ENCODE measurements around the gene TMPRSS11A.

Gene TMPRSS11A

DNA sequence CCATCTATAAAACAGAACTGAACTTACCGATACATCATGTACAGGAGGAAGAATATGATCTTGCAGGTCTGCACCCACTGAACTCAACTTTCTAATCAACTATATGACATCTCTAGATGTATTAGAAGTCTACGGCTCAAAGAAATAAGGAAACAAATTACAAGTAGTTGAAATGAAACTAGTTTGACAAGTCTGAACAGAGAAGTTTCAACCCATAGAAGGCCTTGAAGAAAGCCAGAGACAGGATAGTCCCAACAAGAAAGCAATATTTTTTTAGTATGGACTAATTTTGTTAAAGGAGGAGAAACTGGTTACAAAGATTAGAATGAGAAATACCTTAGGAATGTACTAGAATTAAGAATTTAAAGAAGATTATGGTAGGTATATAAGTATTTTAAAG lies at the start of gene TMPRSS11A:
Gene TMPRSS11A, minus strand, starts transcription at position 138 of the 400 bp plus-strand sequence. Its CDS starts 100 bp downstream, at position 38.
- Histone ChIP-seq H3K9me3 (no peaks in the 10 kb centered on the region), H3K4me1 (no peaks in the 10 kb centered on the region), H3K4me3 (no peak within 1 kb of the TSS), H3K36me3 (replicated peaks) (no peaks in the 10 kb centered on the region), H3K27me3 (ENCODE audit: low read depth) (no peaks in the 10 kb centered on the region)
- no peak for DNase-seq (ENCODE audit: low spot score in 2 of 2)
- in situ Hi-C loops (cut with MboI; ENCODE audit: low sequenced_read_pairs), result no loop called here

GRCh38 chr4:68011684-68012083 lies 48.4 kb upstream of the TMPRSS11A start:
- H3K36me3 ChIP-seq (replicated peaks), result no peaks in the 10 kb centered on the region
- peaks cover 5% of the 10 kb centered on the region for H3K27me3 ChIP-seq (ENCODE audit: low read depth)
- no peak overlapping the region for H3K4me3 ChIP-seq
- H3K9me3 ChIP-seq, result no peaks in the 10 kb centered on the region
- no peak for DNase-seq (ENCODE audit: low spot score in 2 of 2)
- in situ Hi-C loops (cut with MboI; ENCODE audit: low sequenced_read_pairs), result no loop called here
- H3K4me1 ChIP-seq, result no peaks in the 10 kb centered on the region

DNA sequence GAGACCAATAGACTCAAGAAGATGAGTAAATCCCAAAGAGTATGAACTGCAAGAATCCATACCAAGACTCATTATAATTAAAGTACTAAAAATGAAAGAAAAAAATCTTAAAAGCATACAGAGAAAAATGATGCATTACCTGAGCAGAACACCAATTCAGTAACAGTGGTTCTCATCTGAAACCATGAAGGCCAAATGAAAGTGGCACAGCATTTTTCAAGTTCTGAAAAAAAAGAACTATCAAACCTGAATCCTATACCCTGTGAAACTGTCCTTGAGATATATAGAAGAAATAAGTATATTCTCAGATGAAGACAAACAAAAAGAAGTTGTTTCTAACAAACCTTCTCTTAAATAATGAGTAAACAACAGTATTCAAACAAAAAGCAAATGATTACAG lies 39.6 kb upstream of the TMPRSS11A start:
- H3K9me3 ChIP-seq, result no peaks in the 10 kb centered on the region
- H3K27me3 ChIP-seq (ENCODE audit: low read depth), result no peaks in the 10 kb centered on the region
- H3K4me1 ChIP-seq, result no peaks in the 10 kb centered on the region
- no peak overlapping the region for H3K4me3 ChIP-seq
- in situ Hi-C loops (cut with MboI; ENCODE audit: low sequenced_read_pairs), result no loop called here
- DNase-seq (ENCODE audit: low spot score in 2 of 2), result no peak
- H3K36me3 ChIP-seq (replicated peaks), result no peaks in the 10 kb centered on the region

DNA sequence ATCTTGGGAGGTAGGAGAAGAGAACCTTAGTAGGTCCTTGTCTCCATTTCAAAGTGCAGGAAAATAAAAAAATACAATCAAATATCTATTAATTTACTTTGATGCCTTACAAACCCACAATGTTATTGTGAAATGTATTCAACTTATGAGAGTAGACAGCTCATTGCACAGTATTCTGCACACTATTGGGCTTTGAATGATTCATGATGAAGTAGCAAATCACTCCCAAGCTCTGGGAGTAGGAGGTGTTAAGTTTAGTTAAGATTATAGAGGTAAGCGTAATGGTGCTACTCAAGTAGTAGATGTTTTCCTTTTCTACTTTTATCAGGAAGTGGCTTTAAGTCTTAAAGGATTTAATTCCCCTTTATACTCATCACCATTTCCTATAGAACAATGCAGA lies 32.8 kb upstream of the TMPRSS11A start:
- in situ Hi-C loops (cut with MboI; ENCODE audit: low sequenced_read_pairs), result no loop called here
- peaks cover 23% of the 10 kb centered on the region for H3K27me3 ChIP-seq (ENCODE audit: low read depth)
- H3K9me3 ChIP-seq, result no peaks in the 10 kb centered on the region
- no peak for DNase-seq (ENCODE audit: low spot score in 2 of 2)
- H3K4me1 ChIP-seq, result no peaks in the 10 kb centered on the region
- no peaks in the 10 kb centered on the region for H3K36me3 ChIP-seq (replicated peaks)
- H3K4me3 ChIP-seq, result no peak overlapping the region

DNA sequence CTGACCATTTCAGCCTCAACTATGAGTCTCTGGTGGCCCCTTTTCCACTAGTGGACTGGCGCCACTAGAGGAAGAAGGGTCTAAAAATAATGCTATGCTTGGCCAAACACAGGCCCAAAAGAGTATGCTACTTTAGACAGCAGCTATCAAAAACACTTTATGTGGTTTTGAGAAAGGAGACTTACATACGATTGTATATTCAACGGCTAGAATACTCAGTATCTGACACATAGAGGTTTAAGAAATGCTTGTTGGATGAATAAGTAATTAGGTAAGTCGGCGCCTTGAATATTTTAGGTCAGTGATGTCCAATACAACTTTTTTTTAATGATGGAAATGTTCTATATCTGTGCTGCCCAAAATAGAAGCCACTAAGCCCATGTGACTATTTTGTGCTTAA lies 25.7 kb upstream of the TMPRSS11A start:
- Histone ChIP-seq H3K4me1 (no peaks in the 10 kb centered on the region), H3K27me3 (ENCODE audit: low read depth) (peaks cover 9% of the 10 kb centered on the region), H3K9me3 (no peaks in the 10 kb centered on the region), H3K36me3 (replicated peaks) (no peaks in the 10 kb centered on the region), H3K4me3 (no peak overlapping the region)
- in situ Hi-C loops (cut with MboI; ENCODE audit: low sequenced_read_pairs), result no loop called here
- DNase-seq (ENCODE audit: low spot score in 2 of 2), result no peak

- Histone ChIP-seq H3K9me3 (no peaks in the 10 kb centered on the region), H3K4me1 (no peaks in the 10 kb centered on the region), H3K27me3 (ENCODE audit: low read depth) (no peaks in the 10 kb centered on the region), H3K36me3 (replicated peaks) (no peaks in the 10 kb centered on the region), H3K4me3 (no peak overlapping the region)
- no peak for DNase-seq (ENCODE audit: low spot score in 2 of 2)
- in situ Hi-C loops (cut with MboI; ENCODE audit: low sequenced_read_pairs), result no loop called here
Measured at GRCh38 chr4:67983333-67983732, 20.0 kb upstream of the TMPRSS11A start.

DNA sequence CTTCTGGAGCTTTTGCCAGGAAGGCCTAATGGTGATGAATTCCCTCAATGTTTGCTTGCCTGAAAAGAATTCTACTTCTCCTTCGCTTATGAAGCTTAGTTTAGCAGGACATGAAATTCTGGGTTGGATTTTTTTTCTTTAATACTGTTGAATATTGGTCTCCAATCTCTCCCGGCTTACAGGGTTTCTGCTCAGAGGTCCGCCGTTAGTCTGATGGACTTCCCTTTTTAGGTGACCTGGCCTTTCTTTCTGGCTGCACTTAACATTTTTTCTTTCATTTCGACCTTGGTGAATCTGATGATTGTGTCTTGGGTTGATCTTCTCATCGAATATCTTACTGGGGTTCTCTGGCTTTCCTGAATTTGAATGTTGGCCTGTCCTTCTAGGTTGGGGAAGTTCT lies 17.2 kb upstream of the TMPRSS11A start:
- no peaks in the 10 kb centered on the region for H3K9me3 ChIP-seq
- H3K4me3 ChIP-seq, result no peak overlapping the region
- H3K27me3 ChIP-seq (ENCODE audit: low read depth), result no peaks in the 10 kb centered on the region
- no peak for DNase-seq (ENCODE audit: low spot score in 2 of 2)
- H3K4me1 ChIP-seq, result no peaks in the 10 kb centered on the region
- in situ Hi-C loops (cut with MboI; ENCODE audit: low sequenced_read_pairs), result no loop called here
- H3K36me3 ChIP-seq (replicated peaks), result no peaks in the 10 kb centered on the region

- Histone ChIP-seq H3K4me3 (no peak overlapping the region), H3K4me1 (no peaks in the 10 kb centered on the region), H3K36me3 (replicated peaks) (no peaks in the 10 kb centered on the region), H3K27me3 (ENCODE audit: low read depth) (no peaks in the 10 kb centered on the region), H3K9me3 (no peaks in the 10 kb centered on the region)
- no peak for DNase-seq (ENCODE audit: low spot score in 2 of 2)
- in situ Hi-C loops (cut with MboI; ENCODE audit: low sequenced_read_pairs), result no loop called here
Measured at GRCh38 chr4:67973608-67974007, 10.3 kb upstream of the TMPRSS11A start.

- in situ Hi-C loops (cut with MboI; ENCODE audit: low sequenced_read_pairs), result no loop called here
- Histone ChIP-seq H3K27me3 (ENCODE audit: low read depth) (no peaks in the 10 kb centered on the region), H3K9me3 (no peaks in the 10 kb centered on the region)
Measured at GRCh38 chr4:67954890-67955289, 8.4 kb downstream of the TMPRSS11A start.

GRCh38 chr4:67941074-67941473 lies 22.2 kb downstream of the TMPRSS11A start:
- DNase-seq (ENCODE audit: low spot score in 2 of 2), result no peak
- in situ Hi-C loops (cut with MboI; ENCODE audit: low sequenced_read_pairs), result no loop called here
- no peaks in the 10 kb centered on the region for H3K27me3 ChIP-seq (ENCODE audit: low read depth)

More at GRCh38 chr4:67954890-67955289, 8.4 kb downstream of the TMPRSS11A start:
- Histone ChIP-seq H3K36me3 (replicated peaks) (no peaks in the 10 kb centered on the region), H3K4me1 (no peaks in the 10 kb centered on the region), H3K4me3 (no peak overlapping the region)
- no peak for DNase-seq (ENCODE audit: low spot score in 2 of 2)

DNA sequence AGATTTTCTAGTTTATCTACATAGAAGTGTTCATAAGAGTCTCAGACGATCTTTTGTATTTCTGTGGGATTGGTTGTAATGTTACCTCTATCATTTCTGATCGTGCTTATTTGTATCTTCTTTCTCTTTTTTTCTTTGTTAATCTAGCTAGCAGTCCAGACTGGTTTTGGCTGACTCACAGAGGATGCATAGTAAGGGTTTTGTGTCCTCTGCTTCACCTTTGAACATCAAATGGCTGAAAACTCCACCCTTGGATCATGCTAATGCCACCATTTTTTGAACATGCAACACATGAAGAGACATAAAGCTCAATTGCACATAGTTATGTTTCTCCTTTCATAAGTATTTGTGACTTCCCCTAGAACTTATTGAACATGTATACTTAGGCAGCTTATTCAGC lies 22.8 kb downstream of the TMPRSS11A start:
- Histone ChIP-seq H3K27me3 (ENCODE audit: low read depth) (no peaks in the 10 kb centered on the region), H3K4me3 (no peak overlapping the region), H3K36me3 (replicated peaks) (no peaks in the 10 kb centered on the region), H3K4me1 (no peaks in the 10 kb centered on the region), H3K9me3 (no peaks in the 10 kb centered on the region)
- in situ Hi-C loops (cut with MboI; ENCODE audit: low sequenced_read_pairs), result no loop called here
- no peak for DNase-seq (ENCODE audit: low spot score in 2 of 2)

More at GRCh38 chr4:67941074-67941473, 22.2 kb downstream of the TMPRSS11A start:
- Histone ChIP-seq H3K36me3 (replicated peaks) (no peaks in the 10 kb centered on the region), H3K4me1 (no peaks in the 10 kb centered on the region), H3K4me3 (no peak overlapping the region), H3K9me3 (no peaks in the 10 kb centered on the region)

DNA sequence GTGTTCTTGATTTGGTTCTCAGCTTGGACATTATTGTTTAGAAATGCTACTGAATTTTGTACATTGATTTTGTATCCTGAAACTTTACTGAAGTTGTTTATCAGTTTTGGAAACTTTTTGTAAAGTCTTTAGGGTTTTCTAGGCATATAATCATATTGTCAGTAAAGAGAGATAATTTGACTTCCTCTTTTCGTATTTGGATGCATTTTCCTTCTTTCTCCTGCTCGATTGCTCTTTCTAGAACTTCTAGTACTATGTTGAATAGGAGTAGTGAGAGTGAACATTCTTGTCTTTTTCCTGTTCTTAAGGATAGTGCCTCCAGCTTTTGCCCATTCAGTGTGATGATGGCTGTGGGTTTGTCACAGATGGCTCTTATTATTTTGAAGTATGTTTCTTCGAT lies 24.1 kb downstream of the TMPRSS11A start:
- DNase-seq (ENCODE audit: low spot score in 2 of 2), result no peak
- Histone ChIP-seq H3K9me3 (no peaks in the 10 kb centered on the region), H3K27me3 (ENCODE audit: low read depth) (no peaks in the 10 kb centered on the region), H3K36me3 (replicated peaks) (no peaks in the 10 kb centered on the region), H3K4me1 (no peaks in the 10 kb centered on the region), H3K4me3 (no peak overlapping the region)
- in situ Hi-C loops (cut with MboI; ENCODE audit: low sequenced_read_pairs), result no loop called here

- no peaks in the 10 kb centered on the region for H3K36me3 ChIP-seq (replicated peaks)
- H3K9me3 ChIP-seq, result no peaks in the 10 kb centered on the region
- in situ Hi-C loops (cut with MboI; ENCODE audit: low sequenced_read_pairs), result no loop called here
- H3K4me1 ChIP-seq, result no peaks in the 10 kb centered on the region
- no peak overlapping the region for H3K4me3 ChIP-seq
- no peak for DNase-seq (ENCODE audit: low spot score in 2 of 2)
- 0 out of 2 replicates have a peak, but pooled peaks cover 2% of the 10 kb centered on the region for H3K27me3 ChIP-seq (ENCODE audit: low read depth)
Measured at GRCh38 chr4:67935888-67936287, 27.4 kb downstream of the TMPRSS11A start.

GRCh38 chr4:67934628-67935027 lies 28.7 kb downstream of the TMPRSS11A start:
- H3K9me3 ChIP-seq, result no peaks in the 10 kb centered on the region
- in situ Hi-C loops (cut with MboI; ENCODE audit: low sequenced_read_pairs), result no loop called here

GRCh38 chr4:67933755-67934154 lies 29.5 kb downstream of the TMPRSS11A start:
- DNase-seq (ENCODE audit: low spot score in 2 of 2), result no peak
- Histone ChIP-seq H3K4me3 (no peak overlapping the region), H3K36me3 (replicated peaks) (no peaks in the 10 kb centered on the region), H3K4me1 (no peaks in the 10 kb centered on the region), H3K27me3 (ENCODE audit: low read depth) (0 out of 2 replicates have a peak, but pooled peaks cover 2% of the 10 kb centered on the region), H3K9me3 (no peaks in the 10 kb centered on the region)
- in situ Hi-C loops (cut with MboI; ENCODE audit: low sequenced_read_pairs), result no loop called here

More at GRCh38 chr4:67934628-67935027, 28.7 kb downstream of the TMPRSS11A start:
- no peaks in the 10 kb centered on the region for H3K4me1 ChIP-seq
- no peaks in the 10 kb centered on the region for H3K36me3 ChIP-seq (replicated peaks)
- H3K4me3 ChIP-seq, result no peak overlapping the region
- DNase-seq (ENCODE audit: low spot score in 2 of 2), result no peak
- H3K27me3 ChIP-seq (ENCODE audit: low read depth), result 0 out of 2 replicates have a peak, but pooled peaks cover 2% of the 10 kb centered on the region

Measured in HAP-1 (cell line).